NB4 (cell line): ENCODE data around the gene ANKRD34C.

Source experiments
- CTCF ChIP-seq: IDR thresholded peaks from one replicate; pipeline ENCODE4 v1.5.1; 2012; ENCODE audit warnings: low read depth, low read length
- MAX ChIP-seq: IDR thresholded peaks from 2 replicates; pipeline ENCODE4 v1.6.1; 2011; ENCODE audit warnings: low read depth, low read length
- MYC ChIP-seq: IDR thresholded peaks from 2 replicates; pipeline ENCODE4 v1.6.1; 2011; ENCODE audit warnings: low read depth, low read length
- POLR2A ChIP-seq: IDR thresholded peaks from 2 replicates; pipeline ENCODE4 v1.6.1; 2011; ENCODE audit warnings: mild to moderate bottlenecking; ENCODE audit not compliant: insufficient read length; ENCODE audit errors: extremely low read depth

- no peak for TF ChIP-seq CTCF
- TF ChIP-seq POLR2A = no peak
- TF ChIP-seq MAX = no peak
- no peak for TF ChIP-seq MYC
Measured at GRCh38 chr15:79243723-79244122, 38.8 kb upstream of the ANKRD34C start.
